Bronchial epithelial cell (primary cell): Measurements from ENCODE around the gene CD302. TPM values are rescaled to one million over a fixed set of nuclear protein-coding genes. Genes with fewer than 3 reads are reported as not detected.
"Not testable (repeated sequence)": the region's sequence is repeated elsewhere in the genome, so short reads cannot be mapped to it uniquely, and the experiment has no call there.

ENCODE experiments used
- DNase-seq: peaks from one replicate; pipeline ENCODE4 v3.0.0-alpha.2; 2010; ENCODE audit warnings: low read depth
- FAIRE-seq: peaks from 2 replicates; lab custom pipeline; 2011; peaks lifted over from hg19 to GRCh38; lab: Jason Lieb, UNC
- H3K27me3 ChIP-seq: 2 replicates; pipeline ENCODE4 v1.5.1; 2011; ENCODE audit warnings: low read length; ENCODE audit not compliant: control insufficient read depth, insufficient read depth
- H3K36me3 ChIP-seq: 2 replicates; pipeline ENCODE4 v1.5.1; 2011; ENCODE audit warnings: low read length; ENCODE audit not compliant: control insufficient read depth, insufficient read depth
- H3K4me3 ChIP-seq: 2 replicates; pipeline ENCODE4 v1.5.1; 2011; ENCODE audit warnings: mild to moderate bottlenecking, low read depth, low read length, control low read depth
- CTCF ChIP-seq: IDR thresholded peaks from 2 replicates; pipeline ENCODE4 v1.5.1; 2011; ENCODE audit warnings: mild to moderate bottlenecking, moderate library complexity, low read length, control low read depth, inconsistent platforms; ENCODE audit not compliant: insufficient read depth, severe bottlenecking
- total RNA-seq: library from RNA; depleted of rRNA; stranded (reverse); fragments of >200 nt; gene quantifications from 2 replicates; pipeline ENCODE4 v1.2.1, GENCODE V29; 2014

CD302 gene
- total RNA-seq, 1 donor from 2014 or later: 0.26 TPM

GRCh38 chr2:159736048-159736447, 62.0 kb downstream of the CD302 start:
- Histone ChIP-seq H3K4me3 (no peak overlapping the region), H3K27me3 (no peaks in the 10 kb centered on the region), H3K36me3 (peaks cover 22% of the 10 kb centered on the region)
- FAIRE-seq (no peak), DNase-seq (peak; percentile 85)
- no peak for TF ChIP-seq CTCF

- DNase-seq: peak; percentile 91
- no peak overlapping the region for H3K4me3 ChIP-seq
- no peaks in the 10 kb centered on the region for H3K27me3 ChIP-seq
- H3K36me3 ChIP-seq: peaks cover 26% of the 10 kb centered on the region
- no peak for TF ChIP-seq CTCF
- FAIRE-seq: no peak
These were observed 62.4 kb downstream of the CD302 start for GRCh38 chr2:159735648-159736047.

- Histone ChIP-seq H3K36me3 (peaks cover 11% of the 10 kb centered on the region), H3K4me3 (no peak overlapping the region), H3K27me3 (no peaks in the 10 kb centered on the region)
- FAIRE-seq (no peak), DNase-seq (no peak)
- TF ChIP-seq CTCF: no peak
These were observed 69.4 kb downstream of the CD302 start for GRCh38 chr2:159728629-159729028.

GRCh38 chr2:159725713-159726112, 72.3 kb downstream of the CD302 start:
- DNase-seq (no peak), FAIRE-seq (no peak)
- H3K27me3 ChIP-seq: no peaks in the 10 kb centered on the region
- H3K36me3 ChIP-seq: peaks cover 3% of the 10 kb centered on the region
- H3K4me3 ChIP-seq: no peak overlapping the region
- no peak for TF ChIP-seq CTCF

- not testable (repeated sequence) for H3K27me3 ChIP-seq, H3K4me3 ChIP-seq, H3K36me3 ChIP-seq, DNase-seq, FAIRE-seq
These were observed 73.0 kb downstream of the CD302 start for GRCh38 chr2:159724795-159725572.

GRCh38 chr2:159722580-159722979, 75.4 kb downstream of the CD302 start:
- no peak for FAIRE-seq
- Histone ChIP-seq H3K27me3 (no peaks in the 10 kb centered on the region), H3K4me3 (no peak overlapping the region), H3K36me3 (peaks cover 1% of the 10 kb centered on the region)
- no peak for TF ChIP-seq CTCF
- no peak for DNase-seq
